Activated CD8-positive, alpha-beta memory T cell treated with anti-CD3 and anti-CD28 coated beads, Interleukin-2, amount 50 U/mL, for 24 hours (primary cell): ENCODE data around the gene TTLL11.

ENCODE experiments used
- DNase-seq: peaks from one replicate; pipeline ENCODE4 v3.0.0-alpha.2; 2020; ENCODE audit errors: extremely low read depth

TTLL11 gene

DNA sequence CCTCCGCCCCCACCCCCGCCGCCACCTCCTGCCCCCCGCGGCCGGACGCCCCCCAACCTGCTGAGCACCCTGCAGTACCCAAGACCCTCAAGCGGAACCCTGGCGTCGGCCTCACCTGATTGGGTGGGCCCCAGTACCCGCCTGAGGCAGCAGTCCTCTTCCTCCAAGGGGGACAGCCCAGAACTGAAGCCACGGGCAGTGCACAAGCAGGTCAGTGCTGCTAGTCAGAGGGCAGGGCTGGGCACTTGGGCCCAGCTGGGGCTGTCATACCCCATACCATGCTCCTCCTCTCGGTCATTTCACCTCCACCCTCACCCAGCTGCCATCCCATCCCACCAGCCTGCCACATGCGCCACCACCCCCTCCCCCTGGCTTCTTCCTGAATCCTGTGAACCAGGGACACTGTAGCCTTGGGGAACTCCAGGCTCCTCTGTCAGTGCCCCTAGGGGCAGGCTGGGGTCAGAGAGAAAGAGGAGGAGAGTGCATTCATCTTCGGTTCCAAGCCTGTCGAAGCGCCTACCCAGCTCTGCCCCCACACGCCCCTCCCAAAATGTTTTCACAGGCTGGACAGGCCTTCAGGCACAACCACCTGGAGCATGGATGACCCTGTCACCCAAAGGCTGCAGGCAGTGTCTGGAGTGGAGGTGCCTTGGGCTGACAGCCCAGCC lies 319.7 kb downstream of the TTLL11 start:
- DNase-seq = no peak

DNA sequence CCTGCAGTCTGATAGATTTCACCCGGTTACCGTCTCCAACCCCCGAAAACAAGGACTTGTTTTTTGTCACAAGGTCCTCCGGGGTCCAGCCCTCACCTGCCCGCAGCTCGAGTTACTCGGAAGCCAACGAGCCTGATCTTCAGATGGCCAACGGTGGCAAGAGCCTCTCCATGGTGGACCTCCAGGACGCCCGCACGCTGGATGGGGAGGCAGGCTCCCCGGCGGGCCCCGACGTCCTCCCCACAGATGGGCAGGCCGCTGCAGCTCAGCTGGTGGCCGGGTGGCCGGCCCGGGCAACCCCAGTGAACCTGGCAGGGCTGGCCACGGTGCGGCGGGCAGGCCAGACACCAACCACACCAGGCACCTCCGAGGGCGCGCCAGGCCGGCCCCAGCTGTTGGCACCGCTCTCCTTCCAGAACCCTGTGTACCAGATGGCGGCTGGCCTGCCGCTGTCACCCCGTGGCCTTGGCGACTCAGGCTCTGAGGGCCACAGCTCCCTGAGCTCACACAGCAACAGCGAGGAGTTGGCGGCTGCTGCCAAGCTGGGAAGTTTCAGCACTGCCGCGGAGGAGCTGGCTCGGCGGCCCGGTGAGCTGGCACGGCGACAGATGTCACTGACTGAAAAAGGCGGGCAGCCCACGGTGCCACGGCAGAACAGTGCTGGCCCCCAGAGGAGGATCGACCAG lies 320.4 kb downstream of the TTLL11 start:
- no peak for DNase-seq
